MM.1S (cell line): ENCODE results near the gene TNFRSF1A.

Experiments used
- EZH2 ChIP-seq: fragments of 300-600 bp; sonication (generic); optimal IDR thresholded peaks from 2 replicates; pipeline ENCODE3; 2017; ENCODE audit warnings: low read depth, mild to moderate bottlenecking, antibody characterized with exemption, low read length, mixed read lengths
- EZH2phosphoT487 ChIP-seq: fragments of 300-600 bp; sonication (generic); IDR thresholded peaks from 2 replicates; pipeline ENCODE4 v1.6.1; 2018; ENCODE audit warnings: antibody characterized with exemption, low read length
- TF ChIP-seq, protein P1 (sequence below): fragments of 300-600 bp; sonication (generic); IDR thresholded peaks from 2 replicates; pipeline ENCODE4 v1.5.1; 2016; ENCODE audit warnings: antibody characterized with exemption, low read length, mixed read lengths

GRCh38 chr12:6312529-6313325, 29.1 kb downstream of the TNFRSF1A start:
- TF ChIP-seq, protein P1, sequence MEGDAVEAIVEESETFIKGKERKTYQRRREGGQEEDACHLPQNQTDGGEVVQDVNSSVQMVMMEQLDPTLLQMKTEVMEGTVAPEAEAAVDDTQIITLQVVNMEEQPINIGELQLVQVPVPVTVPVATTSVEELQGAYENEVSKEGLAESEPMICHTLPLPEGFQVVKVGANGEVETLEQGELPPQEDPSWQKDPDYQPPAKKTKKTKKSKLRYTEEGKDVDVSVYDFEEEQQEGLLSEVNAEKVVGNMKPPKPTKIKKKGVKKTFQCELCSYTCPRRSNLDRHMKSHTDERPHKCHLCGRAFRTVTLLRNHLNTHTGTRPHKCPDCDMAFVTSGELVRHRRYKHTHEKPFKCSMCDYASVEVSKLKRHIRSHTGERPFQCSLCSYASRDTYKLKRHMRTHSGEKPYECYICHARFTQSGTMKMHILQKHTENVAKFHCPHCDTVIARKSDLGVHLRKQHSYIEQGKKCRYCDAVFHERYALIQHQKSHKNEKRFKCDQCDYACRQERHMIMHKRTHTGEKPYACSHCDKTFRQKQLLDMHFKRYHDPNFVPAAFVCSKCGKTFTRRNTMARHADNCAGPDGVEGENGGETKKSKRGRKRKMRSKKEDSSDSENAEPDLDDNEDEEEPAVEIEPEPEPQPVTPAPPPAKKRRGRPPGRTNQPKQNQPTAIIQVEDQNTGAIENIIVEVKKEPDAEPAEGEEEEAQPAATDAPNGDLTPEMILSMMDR, result no peak
- TF ChIP-seq EZH2 (no peak), EZH2phosphoT487 (no peak)
